ENCODE measurements around the gene DKK3.
"Not testable (repeated sequence)": the region's sequence is repeated elsewhere in the genome, so short reads cannot be mapped to it uniquely, and the experiment has no call there.

DKK3 gene

DNA sequence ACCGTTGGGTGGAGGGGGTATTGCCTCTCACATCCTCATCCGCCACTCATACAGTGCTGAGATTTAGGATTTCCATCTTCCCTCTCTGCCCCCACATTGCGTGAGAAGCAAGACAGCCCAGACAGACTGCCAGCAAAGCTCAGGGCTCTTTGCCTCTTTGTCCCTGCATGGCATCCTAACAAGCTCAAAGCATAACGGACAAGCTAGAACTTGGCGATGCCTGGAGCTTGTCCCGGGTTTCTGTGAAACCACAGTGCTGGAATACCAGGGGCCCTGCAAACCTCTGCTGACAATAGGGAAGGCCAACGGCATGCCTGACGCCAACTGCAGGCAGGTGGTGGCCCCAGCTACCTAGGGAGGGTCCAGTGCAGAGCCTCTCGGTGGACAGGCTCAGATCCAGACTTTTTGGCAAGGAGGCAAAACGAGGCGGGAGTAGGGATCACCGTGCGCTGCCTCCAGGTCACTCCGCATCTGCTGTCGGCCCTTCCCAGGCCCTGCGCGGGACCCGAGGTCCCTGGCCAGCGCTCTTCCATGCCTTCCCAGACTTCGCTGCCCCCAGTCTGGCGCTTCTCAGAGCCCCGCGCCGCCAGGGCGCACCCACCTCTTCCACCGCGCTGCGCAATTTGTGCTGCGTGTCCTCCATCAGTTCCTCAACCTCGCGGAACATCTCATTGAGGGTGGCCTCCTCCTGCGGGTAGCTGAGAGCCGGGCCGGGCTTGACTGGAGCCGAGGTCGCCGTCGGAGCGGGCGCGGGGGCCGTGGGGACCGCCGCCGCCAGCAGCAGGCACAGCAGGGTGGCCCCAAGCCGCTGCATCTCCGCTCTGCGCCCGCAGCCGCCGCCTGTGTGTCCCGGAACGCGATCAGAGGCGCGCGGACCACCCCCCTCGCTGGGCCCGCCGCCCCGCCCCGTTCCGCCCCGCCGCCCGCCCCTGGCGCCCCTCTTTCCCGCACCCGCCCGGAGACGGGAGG, at the start of gene DKK3:
TSS of gene DKK3 (minus strand) at position 858 of the 969 bp plus-strand sequence. CDS start at position 814, 44 bp downstream.
- DNase-seq (ENCODE audit: insufficient read length, low spot score): no peak
- FAIRE-seq: no peak

DNA sequence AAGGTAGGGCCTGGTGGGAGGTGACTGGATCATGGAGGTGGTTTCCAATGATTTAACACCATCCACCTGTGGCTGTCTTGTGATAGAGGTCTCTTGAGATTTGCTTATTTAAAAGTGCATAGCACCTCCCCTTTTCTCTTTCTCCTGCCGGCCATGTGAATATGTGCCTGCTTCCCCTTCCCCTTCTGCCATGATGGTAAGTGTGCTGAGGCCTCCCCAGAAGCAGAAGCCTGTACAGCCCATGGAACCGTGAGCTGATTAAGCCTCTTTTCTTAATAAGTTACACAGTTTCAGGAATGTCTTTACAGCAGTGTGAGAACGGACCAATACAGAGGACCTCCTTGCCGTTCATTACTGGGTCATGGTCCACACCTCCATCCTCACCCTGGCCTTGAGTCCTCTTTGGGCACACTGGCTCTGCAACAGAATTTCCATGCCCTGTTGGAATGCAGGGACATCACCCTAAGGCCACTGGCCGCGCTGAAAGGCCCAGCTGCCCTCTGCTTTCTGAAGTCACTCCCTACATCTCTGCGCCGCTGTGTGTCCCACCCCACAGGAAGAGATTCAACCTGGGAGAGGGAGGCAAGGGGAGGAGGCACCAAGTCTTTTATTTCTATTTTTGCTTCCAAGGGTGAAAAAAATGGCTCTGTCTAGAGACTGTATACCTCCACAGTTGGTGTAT, 49.0 kb upstream of the DKK3 start:
- DNase-seq (ENCODE audit: insufficient read length, low spot score): no peak
- FAIRE-seq: no peak

DNA sequence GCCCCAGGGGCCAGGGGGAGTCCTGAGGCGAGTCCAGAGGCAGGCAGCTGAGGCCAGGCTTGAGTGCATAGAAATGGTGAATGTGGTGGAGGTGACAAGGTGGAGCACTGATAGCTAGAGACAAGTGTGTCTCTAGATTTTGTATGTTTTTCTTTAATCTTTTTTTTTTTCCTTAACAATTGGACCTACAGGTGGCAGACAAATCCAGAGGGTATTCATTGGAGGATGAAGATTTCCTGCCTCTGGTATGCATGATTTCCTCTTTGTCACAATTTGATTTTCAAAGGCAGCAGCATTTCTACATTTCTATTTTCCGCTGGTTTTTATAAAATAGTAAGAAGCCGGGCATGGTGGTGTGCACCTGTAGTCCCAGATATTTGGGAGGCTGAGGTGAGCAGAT, 47.7 kb upstream of the DKK3 start:
- DNase-seq (ENCODE audit: insufficient read length, low spot score) (no peak), FAIRE-seq (no peak)

DNA sequence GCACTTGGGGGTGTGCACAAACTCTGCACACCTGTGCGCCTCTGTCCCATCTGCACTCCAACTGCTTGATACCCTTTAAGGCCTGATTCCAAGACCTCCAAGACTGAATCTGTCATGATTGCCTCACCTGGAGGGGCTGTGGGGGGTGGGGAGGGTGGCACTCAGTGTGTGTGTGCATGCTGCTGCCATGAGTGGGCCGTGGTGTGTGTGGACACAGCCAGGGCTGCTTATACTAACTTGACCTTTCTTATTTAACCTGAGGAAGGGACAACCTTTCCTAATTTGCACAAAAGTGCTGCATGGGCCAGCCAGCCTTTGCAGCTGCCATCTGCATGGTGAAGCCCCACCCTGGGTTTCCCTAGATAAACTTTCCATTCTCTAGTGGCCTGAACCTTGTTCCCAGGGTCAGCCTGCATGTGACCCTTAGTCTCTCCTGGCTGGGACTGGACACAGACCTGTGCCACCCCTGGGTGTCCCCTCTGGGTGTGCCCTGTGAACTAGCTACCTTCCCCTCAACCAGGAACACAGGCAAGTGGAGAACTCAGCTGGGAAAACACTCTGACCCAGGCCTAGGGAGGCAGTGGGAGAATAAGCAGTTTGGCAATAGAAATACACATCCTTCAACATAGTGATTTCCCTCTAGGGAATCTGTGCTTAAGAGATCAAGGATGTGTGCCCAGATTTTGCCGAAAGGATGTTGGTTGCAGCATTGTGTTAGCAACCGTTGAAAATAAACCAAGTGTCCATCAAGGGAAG, 45.4 kb upstream of the DKK3 start:
- FAIRE-seq (no peak), DNase-seq (ENCODE audit: insufficient read length, low spot score) (no peak)

DNA sequence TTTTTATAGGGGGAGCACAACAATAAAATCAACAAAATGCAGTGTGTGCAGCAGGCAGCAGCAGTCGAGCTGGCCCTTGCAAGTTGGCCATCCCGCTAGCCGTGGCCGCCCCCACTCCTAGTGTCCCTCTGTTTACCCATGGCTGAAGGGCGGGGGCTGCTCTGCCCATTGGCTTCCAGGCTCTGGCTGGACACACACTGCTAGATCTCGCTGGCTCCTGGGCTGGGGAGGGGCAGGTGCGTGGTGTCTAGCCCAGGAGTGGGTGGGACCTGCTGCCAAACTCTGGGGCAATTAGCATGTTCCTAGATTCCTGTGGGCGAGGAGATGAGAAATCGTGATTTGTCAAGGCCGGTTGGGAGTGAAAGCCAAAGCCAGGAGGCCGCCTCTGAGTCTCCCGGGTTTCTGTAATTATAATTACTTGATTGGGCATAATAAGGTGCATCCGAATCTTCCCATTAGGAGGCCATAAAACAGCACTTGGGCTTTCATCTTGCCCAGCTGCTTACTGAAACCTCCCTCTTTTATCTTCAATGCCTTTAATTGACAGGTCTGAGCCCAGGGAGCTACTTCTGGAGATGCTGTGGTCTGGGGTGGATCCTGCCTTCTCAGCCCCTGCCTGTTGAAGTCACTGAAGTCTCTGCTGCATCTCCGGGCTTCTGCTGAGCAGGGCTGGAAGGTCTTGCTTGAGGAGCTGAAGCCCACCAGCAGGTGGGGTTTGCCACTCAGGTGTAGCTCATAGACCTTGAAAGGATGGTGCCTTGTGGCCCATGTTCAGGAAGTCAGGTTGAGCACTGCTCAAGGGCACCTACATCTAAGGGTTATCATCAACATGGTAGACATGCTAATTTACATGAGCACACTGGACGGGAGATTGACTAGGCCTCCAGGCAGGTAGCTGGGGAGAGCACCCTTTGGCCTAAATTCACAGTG, 44.5 kb upstream of the DKK3 start:
- no peak for DNase-seq (ENCODE audit: insufficient read length, low spot score)

DNA sequence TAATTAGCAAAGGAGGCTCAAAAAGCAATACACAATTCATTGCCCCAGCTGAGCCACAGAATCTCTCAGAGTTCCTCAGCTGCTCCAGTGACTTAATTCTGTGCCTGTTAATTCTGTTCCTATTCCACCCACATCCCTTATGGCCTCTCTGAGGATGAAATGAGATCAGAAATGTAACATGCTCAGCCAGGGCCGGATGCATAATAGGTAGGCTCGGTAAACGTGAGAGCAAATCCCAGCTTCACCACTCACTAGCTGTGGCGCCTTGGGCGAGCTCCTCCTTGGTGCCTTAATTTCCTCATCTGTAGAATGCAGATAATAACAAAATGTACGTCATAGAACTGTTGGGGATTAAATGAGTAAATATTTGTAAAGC, 42.8 kb upstream of the DKK3 start:
- DNase-seq (ENCODE audit: insufficient read length, low spot score) (no peak), FAIRE-seq (no peak)

More for the DNA sequence above, 44.5 kb upstream of the DKK3 start:
- FAIRE-seq: no peak

DNA sequence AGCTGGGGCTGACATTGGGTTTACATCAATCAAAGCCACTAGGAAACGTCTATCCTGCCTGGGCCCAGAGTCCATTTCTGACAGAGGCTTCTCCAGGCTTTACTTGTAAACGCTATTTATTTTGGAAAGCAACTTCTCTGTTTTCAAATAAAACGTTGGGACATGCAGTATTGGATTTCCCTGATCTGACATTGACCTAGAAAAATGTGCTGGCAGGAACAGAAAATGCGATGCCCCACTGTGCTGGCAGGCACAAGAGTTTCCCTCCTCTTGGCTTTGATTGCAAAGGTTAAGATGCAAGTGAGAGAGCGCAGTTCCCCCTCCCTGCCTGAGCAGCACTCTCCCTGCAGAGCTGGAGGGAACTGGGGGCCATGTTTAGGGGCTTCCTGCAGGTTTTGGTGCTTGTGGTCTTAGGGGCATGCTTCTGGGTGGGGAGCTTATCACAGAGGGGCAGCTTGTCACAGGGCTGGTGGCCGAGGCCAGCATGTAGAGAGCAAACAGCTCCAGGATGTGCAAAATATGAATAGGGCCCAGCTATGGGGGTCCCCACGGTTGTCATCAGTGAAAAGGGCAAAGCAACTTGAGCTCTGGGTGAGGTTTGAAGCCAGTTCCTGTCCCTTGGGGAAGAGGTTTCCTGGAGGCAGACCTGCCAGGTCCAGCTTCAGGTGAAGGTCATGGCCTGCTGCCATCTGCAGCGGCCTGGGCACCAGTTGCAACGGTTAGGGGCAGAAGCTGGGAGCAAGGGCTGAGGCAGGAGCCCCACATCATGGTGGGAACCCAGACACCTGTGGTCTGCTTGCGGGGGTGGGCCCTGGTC, 42.3 kb upstream of the DKK3 start:
- DNase-seq (ENCODE audit: insufficient read length, low spot score) (no peak), FAIRE-seq (no peak)

DNA sequence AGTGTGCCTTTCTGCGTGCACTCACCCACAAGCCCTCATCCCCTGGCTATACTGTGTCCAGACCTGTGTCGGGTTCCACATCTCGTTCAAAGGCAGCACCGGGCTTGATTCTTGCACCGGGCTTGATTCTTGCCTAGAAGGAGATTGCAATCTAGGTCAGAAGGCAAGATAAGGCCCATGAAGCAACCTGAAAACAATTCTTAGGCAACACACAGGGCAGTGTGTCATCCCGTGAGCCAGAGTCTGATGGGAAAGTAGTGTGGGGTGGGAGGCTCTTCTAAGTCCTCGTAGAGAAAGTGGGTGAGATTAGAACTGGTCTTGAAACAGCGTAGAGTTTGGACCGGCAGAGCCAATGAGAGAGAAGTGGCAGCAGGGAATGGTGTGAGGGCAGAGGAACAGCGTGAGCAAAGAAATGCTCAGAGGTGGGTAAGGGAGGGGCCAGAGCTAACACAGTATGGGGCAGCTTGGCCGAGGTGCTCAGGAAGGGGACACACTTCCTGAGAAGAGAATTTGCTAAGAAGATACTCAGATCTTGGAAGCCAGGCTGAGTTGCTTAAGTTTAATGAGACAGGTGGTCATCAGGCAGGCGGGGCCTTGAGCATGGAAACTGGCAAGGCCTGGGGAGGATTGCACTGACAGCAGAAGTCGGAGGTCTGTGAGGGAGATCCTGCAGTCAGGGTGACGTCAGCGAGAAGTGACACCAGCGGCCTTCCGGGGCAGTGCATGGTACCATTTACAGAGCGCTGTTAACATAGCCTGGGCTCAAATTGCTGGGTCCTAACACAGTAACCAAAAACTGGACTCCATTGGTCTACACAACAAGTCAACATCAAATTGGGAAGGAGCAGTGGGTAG, 40.7 kb upstream of the DKK3 start:
- FAIRE-seq (no peak), DNase-seq (ENCODE audit: insufficient read length, low spot score) (no peak)

DNA sequence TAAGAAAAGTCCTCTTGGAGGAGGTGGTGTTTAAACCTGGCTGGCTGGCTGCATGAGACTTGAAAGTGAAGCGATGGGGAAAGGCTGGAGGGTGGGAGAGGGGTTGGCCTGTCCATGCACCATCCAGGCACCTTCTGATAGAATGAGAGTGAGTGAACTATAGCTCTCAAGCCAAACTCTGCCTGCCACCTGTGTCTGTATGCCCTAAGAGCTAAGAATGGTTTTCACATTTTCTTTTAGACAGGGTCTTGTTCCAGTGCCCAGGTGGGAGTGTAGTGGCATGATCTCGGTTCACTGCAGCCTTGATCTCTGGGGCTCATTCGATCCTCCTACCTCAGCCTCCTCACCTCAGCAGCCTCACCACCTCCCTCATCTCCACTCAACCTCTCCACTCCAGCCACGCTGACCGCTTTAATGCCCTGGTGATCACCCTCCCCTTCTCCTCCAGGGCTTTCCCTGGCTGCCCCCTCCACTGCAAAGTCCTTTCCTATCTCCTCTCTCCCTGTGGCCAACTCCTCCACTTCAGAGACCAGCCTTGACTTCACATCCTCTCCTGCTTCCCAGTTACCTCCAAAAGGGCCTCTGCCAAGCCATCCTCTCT, 38.3 kb upstream of the DKK3 start:
- DNase-seq (ENCODE audit: insufficient read length, low spot score): no peak
- no peak for FAIRE-seq

DNA sequence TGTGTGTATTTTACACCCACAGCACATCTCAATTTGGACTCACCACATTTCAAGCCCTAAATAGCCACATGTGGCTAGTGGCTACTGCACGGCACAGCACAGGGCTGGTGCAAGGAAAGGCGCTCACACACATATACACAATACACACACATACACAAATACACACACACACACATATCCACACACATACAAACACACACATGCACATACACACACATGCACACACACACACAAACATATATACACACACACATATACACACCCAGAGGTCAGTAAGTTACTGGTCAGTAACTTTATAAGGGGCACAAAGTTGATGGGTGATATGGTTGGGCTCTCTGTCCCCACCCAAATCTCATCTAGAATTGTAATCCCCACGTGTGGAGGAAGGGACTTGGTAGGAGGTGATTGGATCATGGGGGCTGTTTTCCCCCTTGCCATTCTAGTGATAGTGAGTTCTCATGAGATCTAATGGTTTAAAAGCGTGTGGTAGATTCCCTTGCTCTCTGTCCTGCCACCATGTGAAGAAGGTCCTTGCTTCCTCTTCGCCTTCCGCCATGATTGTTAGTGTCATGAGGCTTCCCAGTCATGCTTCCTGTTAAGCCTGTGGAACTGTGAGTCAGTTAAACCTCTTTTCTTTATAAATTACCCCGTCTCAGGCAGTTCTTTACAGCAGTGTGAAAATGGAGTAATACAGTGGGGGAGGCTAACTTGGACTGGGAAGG, 37.6 kb upstream of the DKK3 start:
- no peak for FAIRE-seq

DNA sequence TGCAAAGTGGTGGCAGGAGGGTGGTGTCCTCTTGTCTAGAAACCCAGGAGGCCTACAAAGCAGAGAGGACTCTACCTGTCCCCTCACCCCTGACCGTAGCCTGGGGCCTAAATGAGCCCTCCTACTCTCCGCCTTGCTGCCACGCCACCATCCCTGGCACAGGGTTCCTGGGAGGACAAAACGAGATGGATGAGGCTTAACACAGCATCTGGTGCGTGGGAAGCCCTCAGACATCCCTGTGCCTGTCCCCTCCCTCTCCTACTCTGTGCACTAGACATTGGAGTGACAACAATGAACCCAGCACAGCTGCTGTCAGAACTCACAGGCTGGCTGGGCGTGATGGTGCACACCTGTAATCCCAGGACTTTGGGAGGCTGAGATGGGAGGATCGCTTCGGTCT, 36.4 kb upstream of the DKK3 start:
- FAIRE-seq (no peak), DNase-seq (ENCODE audit: insufficient read length, low spot score) (no peak)

More for the DNA sequence above, 37.6 kb upstream of the DKK3 start:
- no peak for DNase-seq (ENCODE audit: insufficient read length, low spot score)

DNA sequence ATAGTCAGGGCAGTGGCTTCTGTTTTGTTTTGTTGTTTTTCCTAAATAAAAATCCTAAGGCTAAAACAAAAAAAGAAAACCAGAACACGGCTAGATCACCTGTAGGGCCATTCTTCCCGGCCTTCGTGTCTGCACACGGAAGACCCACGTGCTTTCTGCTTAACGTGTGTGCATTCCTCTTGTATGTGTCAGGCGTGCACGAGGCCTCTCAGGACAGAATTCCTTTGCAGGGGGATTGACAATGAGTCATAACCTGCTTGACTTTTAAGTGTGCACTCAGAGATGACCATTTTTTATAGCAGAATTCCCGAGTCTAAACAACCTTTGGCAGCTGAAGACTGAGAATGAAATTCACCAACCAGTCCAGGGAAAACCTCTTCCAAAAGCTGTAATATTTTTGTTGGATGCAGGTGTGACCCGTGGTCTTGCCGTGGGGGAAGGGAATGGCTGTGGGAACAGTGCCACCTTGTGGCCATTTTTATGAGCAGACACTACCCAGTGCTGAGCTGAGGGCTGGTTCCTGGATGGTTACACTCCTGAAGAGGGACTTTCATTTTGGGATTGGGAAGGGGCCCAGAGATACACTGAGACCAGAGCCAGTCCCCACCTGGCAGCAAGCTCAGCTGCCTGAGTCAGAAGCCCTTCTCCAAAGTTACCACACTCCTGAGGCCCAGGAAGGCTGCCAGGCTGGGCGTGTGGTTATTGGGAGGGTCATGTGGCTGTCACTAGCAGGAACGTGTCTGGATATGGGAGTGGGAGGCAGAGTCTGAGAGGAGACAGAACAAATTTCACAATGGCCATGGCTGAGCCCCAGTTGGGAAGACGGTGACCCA, 35.7 kb upstream of the DKK3 start:
- DNase-seq (ENCODE audit: insufficient read length, low spot score) (peak; percentile 43), FAIRE-seq (no peak)

DNA sequence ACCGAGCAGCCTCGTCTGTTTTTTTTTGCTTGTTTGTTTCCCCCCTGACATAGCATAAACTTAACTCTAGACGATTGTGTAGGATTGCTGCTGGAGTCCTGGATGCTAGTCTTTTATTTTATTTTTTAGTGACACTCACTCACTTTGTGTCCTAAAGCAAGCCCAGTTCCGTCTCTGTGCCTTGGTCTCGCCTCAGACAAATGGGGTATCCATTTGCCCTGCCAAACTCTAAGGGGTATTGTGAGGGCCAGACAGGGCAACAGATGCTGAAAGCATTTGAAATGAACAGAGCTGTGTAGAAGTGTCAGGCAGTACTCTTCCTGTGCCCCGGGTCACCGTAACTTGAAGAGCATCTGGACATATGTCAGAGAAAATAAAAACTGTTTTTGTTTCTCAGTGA, 34.8 kb upstream of the DKK3 start:
- no peak for FAIRE-seq

DNA sequence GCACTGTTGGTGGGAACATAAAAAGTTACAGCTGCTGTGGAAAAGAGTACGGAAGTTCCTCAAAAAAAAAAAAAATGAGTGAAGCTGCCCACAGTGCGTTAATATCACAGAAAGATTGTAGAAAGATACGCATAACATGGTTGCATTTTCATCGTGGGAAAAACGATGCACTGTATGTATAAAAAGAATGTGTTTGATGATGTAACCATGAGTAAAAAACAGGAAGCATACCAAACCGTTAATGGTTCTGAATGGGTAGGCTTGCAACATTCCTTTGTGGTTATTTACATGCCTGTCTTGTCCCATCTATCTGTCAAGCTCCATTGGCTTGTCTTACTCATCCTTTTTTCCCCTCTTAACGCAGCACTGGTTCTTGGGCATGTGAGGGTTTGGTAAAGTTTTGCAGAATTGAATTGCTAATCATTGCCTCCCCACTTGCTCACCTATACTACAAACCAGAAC, 33.8 kb upstream of the DKK3 start:
- no peak for FAIRE-seq

More for the DNA sequence above, 34.8 kb upstream of the DKK3 start:
- DNase-seq (ENCODE audit: insufficient read length, low spot score): no peak

DNA sequence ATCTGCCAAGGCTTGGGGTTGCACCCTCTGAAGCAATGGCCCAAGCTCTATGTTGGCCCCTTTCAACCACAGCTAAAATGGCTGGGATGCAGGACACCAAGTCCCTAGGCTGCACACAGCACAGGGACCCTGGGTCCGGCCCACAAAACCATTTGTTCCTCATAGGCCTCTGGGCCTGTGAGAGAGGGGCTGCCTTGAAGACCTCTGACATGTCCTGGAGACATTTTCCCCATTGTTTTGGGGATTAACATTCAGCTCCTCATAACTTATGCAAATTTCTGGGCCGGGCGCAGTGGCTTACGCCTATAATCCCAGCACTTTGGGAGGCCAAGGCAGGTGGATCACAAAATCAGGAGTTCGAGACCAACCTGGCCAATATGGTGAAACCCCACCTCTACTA, 32.3 kb upstream of the DKK3 start:
- FAIRE-seq; DNase-seq (ENCODE audit: insufficient read length, low spot score): not testable (repeated sequence)

More for the DNA sequence above, 33.8 kb upstream of the DKK3 start:
- DNase-seq (ENCODE audit: insufficient read length, low spot score): no peak

DNA sequence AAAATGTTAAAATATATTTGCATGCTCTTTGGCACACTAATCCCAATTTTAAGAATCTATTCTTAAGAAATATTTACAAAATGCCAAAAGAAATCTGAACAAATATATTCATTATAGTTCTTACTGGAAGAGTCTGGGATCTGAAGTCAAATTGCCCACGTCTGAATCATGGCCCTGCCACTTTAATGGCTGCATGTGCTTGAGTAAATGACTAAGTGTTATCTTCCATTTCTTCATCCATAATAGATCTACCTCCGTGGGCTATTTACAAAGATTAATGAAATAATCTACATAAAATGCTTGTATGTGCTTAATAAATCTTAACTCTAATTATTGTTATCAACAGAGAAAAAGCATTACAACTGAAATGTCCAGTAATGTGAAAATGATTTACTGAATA, 24.5 kb upstream of the DKK3 start:
- DNase-seq (ENCODE audit: insufficient read length, low spot score) (no peak), FAIRE-seq (no peak)

Measured in GM19239 (cell line).